Measurements from ENCODE around the gene PCED1B. TPM values are rescaled to one million over a fixed set of nuclear protein-coding genes. Genes with fewer than 3 reads are reported as not detected.

The PCED1B gene
- total RNA-seq, 1 donor from 2014 or later: 65.4 TPM

GRCh38 chr12:47247418-47247817, 168.0 kb downstream of the PCED1B start:
- intact Hi-C loops (cut with micrococcal nuclease): no loop called here
- Mint-ChIP-seq H3K9me3 (no peaks in the 10 kb centered on the region), H3K27me3 (no peaks in the 10 kb centered on the region), H3K4me3 (no peak overlapping the region), H3K27ac (no peak overlapping the region), H3K36me3 (ENCODE audit: low read depth) (peaks cover 37% of the 10 kb centered on the region), H3K4me1 (peaks cover 2% of the 10 kb centered on the region)
- TF ChIP-seq CTCF (IDR thresholded peaks at IDR 0.05): no peak
- ChIA-PET CTCF (interaction anchor here (1.0 kb wide), 1 partner anchor 150 kb away, joined by 3 read pairs; no protein-coding TSS in a partner anchor), POLR2A (no interaction called here)
- DNase-seq (no peak), ATAC-seq (ENCODE audit: low read depth) (no peak)

GRCh38 chr12:47249082-47249481, 169.7 kb downstream of the PCED1B start:
- Mint-ChIP-seq H3K4me3 (no peak overlapping the region), H3K4me1 (no peaks in the 10 kb centered on the region), H3K27me3 (no peaks in the 10 kb centered on the region), H3K9me3 (peaks cover 3% of the 10 kb centered on the region), H3K36me3 (ENCODE audit: low read depth) (peaks cover 35% of the 10 kb centered on the region), H3K27ac (no peak overlapping the region)
- POLR2A ChIA-PET: no interaction called here
- ATAC-seq (ENCODE audit: low read depth) (no peak), DNase-seq (no peak)
- TF ChIP-seq CTCF (IDR thresholded peaks at IDR 0.05): no peak
- intact Hi-C loops (cut with micrococcal nuclease): no loop called here
- CTCF ChIA-PET: no interaction called here

GRCh38 chr12:47249719-47250357, 170.4 kb downstream of the PCED1B start:
- CTCF ChIA-PET: interaction anchor here (1.1 kb wide), 1 partner anchor 148 kb away, joined by 4 read pairs; no protein-coding TSS in a partner anchor
- no peak for ATAC-seq (ENCODE audit: low read depth)
- H3K27ac Mint-ChIP-seq: no peak overlapping the region
- H3K4me3 Mint-ChIP-seq: no peak overlapping the region
- intact Hi-C loops (cut with micrococcal nuclease): no loop called here
- H3K27me3 Mint-ChIP-seq: no peaks in the 10 kb centered on the region
- no peak for DNase-seq
- no peaks in the 10 kb centered on the region for H3K4me1 Mint-ChIP-seq
- peaks cover 4% of the 10 kb centered on the region for H3K9me3 Mint-ChIP-seq
- no peak for TF ChIP-seq CTCF (IDR thresholded peaks at IDR 0.05)
- peaks cover 35% of the 10 kb centered on the region for H3K36me3 Mint-ChIP-seq (ENCODE audit: low read depth)
- POLR2A ChIA-PET: no interaction called here

DNA sequence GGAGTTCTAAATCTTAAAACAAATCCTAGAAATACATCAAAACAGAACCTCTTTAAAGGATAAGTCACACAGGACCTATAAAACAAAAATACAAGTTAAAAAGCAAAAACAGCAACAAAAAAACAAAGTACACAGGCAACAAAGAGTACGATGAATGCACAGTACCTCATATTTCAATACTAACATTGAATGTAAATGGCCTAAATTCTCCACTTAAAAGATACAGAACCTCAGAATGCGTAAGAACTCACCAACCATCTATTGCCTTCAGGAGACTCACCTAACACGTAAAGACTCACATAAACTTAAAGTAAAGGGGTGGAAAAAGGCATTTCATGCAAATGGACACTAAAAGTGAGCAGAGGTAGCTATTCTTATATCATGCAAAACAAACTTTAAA, 172.5 kb downstream of the PCED1B start:
- CTCF ChIA-PET: interaction anchor here (1.1 kb wide), 1 partner anchor 17 kb away, joined by 3 read pairs; no protein-coding TSS in a partner anchor
- intact Hi-C loops (cut with micrococcal nuclease): no loop called here
- Mint-ChIP-seq H3K27ac (no peak overlapping the region), H3K36me3 (ENCODE audit: low read depth) (peaks cover 42% of the 10 kb centered on the region), H3K4me1 (no peaks in the 10 kb centered on the region), H3K4me3 (no peak overlapping the region), H3K27me3 (no peaks in the 10 kb centered on the region), H3K9me3 (peaks cover 9% of the 10 kb centered on the region)
- TF ChIP-seq CTCF (IDR thresholded peaks at IDR 0.05): no peak
- POLR2A ChIA-PET: no interaction called here
- no peak for ATAC-seq (ENCODE audit: low read depth)
- no peak for DNase-seq

- CTCF ChIA-PET: no interaction called here
- ATAC-seq (ENCODE audit: low read depth) (no peak), DNase-seq (no peak)
- no peak for TF ChIP-seq CTCF (IDR thresholded peaks at IDR 0.05)
- POLR2A ChIA-PET: no interaction called here
- no peaks in the 10 kb centered on the region for H3K27me3 Mint-ChIP-seq
- H3K4me1 Mint-ChIP-seq: peaks cover 28% of the 10 kb centered on the region
- H3K36me3 Mint-ChIP-seq (ENCODE audit: low read depth): no peaks in the 10 kb centered on the region
- no peak overlapping the region for H3K27ac Mint-ChIP-seq
- no peak overlapping the region for H3K4me3 Mint-ChIP-seq
- intact Hi-C loops (cut with micrococcal nuclease): no loop called here
- H3K9me3 Mint-ChIP-seq: peaks cover 3% of the 10 kb centered on the region
These were observed 185.5 kb downstream of the PCED1B start for GRCh38 chr12:47264951-47265350.

Data from activated B cell treated with CpG ODN at 0.5 μM for 24 hours (primary cell).